GM10266 (cell line): ENCODE results near the gene TPBGL.

Experiments used
- DNase-seq: peaks from one replicate; pipeline ENCODE4 v3.0.0; 2012; ENCODE audit errors: extremely low spot score
- TF ChIP-seq, protein P1 (sequence below): IDR thresholded peaks from 2 replicates; pipeline ENCODE4 v1.5.1; 2012; ENCODE audit warnings: mild to moderate bottlenecking, low read depth; ENCODE audit not compliant: control insufficient read depth, insufficient read depth; ENCODE audit errors: missing control alignments

TPBGL gene

DNA sequence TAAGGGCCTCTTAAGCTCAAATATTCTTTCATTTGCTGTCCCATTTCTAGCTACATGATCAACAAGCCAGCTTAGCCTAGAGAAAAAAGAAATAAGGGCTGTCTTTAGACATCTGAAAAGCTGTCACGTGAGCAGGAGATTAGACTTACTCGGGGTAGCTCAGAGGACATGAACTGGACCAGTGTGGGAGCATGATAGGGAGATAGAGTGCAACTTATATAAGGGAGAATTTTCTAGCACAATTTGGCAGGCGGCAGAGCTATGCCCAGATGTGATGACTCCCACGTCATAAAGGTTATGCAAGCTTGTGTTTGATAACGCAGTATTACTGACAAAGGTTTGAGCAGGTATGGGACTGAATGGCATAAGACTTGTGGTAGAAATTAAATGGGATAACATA is 28.2 kb upstream of the TPBGL start:
- TF ChIP-seq, protein P1, sequence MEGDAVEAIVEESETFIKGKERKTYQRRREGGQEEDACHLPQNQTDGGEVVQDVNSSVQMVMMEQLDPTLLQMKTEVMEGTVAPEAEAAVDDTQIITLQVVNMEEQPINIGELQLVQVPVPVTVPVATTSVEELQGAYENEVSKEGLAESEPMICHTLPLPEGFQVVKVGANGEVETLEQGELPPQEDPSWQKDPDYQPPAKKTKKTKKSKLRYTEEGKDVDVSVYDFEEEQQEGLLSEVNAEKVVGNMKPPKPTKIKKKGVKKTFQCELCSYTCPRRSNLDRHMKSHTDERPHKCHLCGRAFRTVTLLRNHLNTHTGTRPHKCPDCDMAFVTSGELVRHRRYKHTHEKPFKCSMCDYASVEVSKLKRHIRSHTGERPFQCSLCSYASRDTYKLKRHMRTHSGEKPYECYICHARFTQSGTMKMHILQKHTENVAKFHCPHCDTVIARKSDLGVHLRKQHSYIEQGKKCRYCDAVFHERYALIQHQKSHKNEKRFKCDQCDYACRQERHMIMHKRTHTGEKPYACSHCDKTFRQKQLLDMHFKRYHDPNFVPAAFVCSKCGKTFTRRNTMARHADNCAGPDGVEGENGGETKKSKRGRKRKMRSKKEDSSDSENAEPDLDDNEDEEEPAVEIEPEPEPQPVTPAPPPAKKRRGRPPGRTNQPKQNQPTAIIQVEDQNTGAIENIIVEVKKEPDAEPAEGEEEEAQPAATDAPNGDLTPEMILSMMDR: no peak
- DNase-seq: no peak

DNA sequence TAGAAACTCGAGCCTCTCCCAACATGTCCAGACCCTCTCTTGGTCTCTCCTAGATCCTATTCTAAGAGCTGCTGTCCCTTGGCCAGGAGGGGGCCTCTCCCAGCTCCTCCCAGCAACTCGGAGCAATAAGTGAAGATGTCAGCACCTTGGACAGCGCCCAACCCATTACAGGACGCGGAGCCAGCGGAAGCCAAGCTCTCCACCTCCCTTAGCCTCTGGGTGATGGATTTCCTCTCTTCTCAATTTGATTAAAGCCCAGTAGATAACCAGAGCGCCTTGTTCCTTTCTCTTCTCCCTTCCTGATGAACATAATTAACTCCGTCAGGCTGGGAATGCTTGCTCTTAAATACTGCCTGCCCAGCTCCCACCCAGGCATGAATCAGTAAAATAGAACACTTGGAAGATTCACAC is 26.2 kb upstream of the TPBGL start:
- peak; percentile 65 for DNase-seq
- TF ChIP-seq, protein P1: no peak

DNA sequence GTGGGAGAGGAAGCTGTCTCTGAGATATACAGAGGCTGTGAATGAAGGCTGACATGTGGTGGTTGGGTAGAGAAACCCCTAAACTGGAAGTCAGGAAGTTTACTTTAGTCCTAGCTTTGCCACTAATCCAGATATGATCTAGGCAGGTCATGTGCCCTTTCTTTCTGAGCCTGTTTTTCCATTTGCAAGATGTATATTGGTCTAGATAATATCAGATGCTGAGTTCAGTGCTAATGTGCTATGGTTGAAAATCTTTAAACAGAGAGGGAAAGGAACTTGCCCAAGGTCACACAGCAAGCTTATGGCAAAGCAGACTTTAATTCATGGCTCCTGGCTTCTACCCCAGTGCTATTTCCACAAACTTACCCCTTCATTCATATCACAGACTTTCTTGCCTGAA is 25.7 kb upstream of the TPBGL start:
- TF ChIP-seq, protein P1: no peak
- no peak for DNase-seq

DNA sequence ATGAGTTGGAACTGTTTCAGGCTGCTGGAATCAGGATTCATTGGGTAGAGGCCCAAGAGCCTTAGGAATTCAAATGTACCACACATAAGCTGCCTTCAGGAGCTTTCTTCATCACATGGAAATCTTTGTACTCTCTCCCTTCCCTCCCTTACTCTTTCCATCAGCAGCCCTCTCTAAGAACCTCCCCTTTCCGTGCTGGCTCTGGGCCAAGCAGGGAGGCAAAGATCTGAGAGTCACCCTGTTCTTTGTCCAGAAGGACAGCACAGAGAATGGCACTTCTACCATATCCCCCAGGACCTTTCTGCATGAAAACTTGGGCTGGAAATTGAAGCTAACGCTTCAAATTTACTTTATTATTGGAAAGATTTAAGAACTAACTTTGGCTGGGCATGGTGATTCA is 20.7 kb upstream of the TPBGL start:
- DNase-seq: no peak
- TF ChIP-seq, protein P1: no peak

DNA sequence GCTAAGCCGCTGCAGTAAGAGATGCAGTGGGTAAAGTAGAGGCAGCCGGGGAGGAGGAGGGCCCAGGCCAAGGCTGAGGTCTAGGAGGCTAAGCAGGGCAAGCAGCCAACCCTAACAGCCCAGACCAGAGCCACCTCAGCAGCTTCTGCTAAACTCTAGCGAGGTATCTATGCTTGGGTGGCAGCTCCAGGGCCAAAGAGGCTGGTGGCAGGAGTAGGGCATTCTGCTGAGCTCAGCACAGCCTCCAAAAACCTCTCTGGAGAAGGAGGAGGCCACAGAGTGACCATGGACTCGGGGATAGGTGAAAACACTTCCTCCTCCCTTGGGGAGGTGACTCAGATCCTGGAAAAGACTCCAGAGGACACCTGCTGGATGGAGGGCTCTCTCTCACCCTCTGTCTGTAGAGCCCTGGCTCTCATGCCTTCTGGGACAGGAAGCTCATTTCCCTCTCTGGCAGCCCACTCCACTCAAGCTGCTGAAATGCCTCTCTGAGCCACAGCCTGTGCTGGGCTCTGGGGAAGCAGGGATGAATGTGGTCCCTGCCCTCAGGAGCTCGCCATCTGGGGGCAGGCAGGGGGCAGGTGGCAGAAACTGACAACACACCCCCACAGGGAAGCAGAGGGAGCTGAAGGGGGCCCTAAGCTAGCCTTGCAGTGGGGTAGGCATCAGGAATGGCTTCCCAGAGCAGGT is 16.5 kb upstream of the TPBGL start:
- no peak for DNase-seq
- TF ChIP-seq, protein P1: no peak

DNA sequence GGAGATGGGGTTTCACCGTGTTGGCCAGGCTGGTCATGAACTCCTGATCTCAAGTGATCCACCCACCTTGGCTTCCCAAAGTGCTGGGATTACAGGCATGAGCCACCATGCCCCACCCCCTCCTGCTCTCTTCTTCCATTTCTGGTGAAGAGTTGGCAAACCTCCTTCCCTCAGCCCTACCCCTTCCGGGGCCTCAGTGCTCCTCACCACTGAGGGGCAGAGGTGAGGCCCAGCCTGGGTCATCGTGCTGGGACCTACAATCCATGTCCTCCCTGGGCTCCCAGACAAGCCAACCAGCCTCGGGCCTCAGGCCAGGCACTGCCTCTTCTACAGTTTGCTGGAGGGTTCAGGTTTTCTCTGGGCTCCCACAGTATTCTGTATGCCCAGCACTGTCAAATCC is 14.8 kb upstream of the TPBGL start:
- TF ChIP-seq, protein P1: no peak
- DNase-seq: no peak

DNA sequence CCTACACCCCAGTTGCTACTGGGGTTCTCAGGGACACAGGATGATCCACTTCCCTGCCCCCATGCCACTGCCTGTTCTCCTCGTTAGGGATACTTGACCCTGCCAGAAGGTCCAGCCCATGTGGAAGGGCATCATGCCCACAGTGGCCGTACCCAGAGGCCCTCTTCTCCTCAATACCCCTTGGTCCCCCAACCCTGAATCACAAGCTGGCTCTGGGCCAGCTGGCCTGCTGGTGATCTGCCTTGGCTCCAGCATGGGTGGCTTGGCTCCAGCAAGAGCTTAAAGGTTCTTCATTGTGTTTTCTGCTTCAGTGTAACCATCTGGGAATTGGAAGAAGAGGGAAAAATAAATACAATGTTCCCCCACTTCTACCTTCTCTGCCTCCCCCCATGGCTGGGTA is 11.1 kb upstream of the TPBGL start:
- TF ChIP-seq, protein P1: no peak
- no peak for DNase-seq
